ENCODE data around the gene PLEKHG3. TPM values are rescaled to one million over a fixed set of nuclear protein-coding genes. Genes with fewer than 3 reads are reported as not detected.
A peak's percentile ranks its signal among the peaks of the same experiment; 100 is the strongest.

The PLEKHG3 gene
- total RNA-seq, 3 donors from 2014 or later = 18.7 to 31.5 (median 30.3) TPM

DNA sequence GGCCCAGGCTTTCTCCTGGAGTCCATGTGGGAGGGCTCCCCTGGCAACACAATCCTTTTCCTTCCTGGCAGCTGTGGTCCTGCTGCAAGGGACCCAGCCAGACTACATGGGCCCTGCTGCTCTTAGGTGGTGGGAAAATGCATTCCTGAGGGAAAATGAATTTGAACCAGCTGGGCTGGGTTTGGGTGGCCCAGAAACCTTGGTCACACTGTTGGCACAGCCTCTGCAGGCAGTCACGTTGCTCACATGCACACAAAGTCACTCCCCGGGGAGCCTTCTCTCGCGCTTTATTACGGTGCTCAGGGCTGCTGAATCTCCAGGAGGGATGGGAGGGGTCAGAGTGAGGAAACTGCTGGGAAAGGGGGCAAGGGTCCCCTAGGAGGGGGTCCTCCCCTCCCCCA is 17.2 kb downstream of the PLEKHG3 start:
- Histone ChIP-seq H3K4me1 (peaks cover 0 to 33% of the 10 kb centered on the region in 2 donors), H3K27me3 (no peaks in the 10 kb centered on the region), H3K27ac (peak overlapping the region; percentile 89 to 93), H3K9me3 (no peaks in the 10 kb centered on the region), H3K4me3 (peak overlapping the region in 1 of 3 donors; percentile 29), H3K36me3 (no peaks in the 10 kb centered on the region)
- TF ChIP-seq POLR2A (IDR thresholded peaks at IDR 0.05) = no peak
- DNase-seq (ENCODE audit: low spot score in 2 of 2) = peak; percentile 52 to 58
- intact Hi-C loops (cut with DNase I; ENCODE audit: low total_unique reads) = no loop called here

DNA sequence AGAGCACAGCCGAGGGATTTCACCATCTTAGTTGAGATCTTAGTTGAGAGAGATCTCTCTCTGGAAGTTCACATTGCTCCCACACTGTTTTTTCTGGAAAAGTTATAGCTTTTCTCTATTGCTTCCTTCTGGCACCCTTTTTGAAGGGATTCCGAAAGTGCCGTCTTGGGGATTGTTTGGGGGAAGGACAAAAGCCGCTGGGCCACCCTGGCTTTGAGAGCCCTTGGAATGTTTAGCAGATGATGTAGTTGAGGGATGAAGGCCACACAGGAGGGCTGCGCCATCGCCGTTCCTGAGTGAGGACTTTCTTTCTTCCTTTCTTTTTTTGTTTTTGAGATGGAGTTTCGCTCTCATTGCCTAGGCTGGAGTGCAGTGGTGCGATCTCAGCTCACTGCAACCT is 17.7 kb downstream of the PLEKHG3 start:
- no peaks in the 10 kb centered on the region for H3K27me3 ChIP-seq
- peak in 1 of 2 donors; percentile 41 for DNase-seq (ENCODE audit: low spot score in 2 of 2)
- no peaks in the 10 kb centered on the region for H3K9me3 ChIP-seq
- no peaks in the 10 kb centered on the region for H3K36me3 ChIP-seq
- intact Hi-C loops (cut with DNase I; ENCODE audit: low total_unique reads) = no loop called here
- peaks cover 0 to 31% of the 10 kb centered on the region in 2 donors for H3K4me1 ChIP-seq
- H3K4me3 ChIP-seq = peak overlapping the region in 1 of 3 donors; percentile 29
- TF ChIP-seq POLR2AphosphoS5 (IDR thresholded peaks at IDR 0.05) (no peak), POLR2A (IDR thresholded peaks at IDR 0.05) (no peak)
- TF ChIP-seq, protein P1, sequence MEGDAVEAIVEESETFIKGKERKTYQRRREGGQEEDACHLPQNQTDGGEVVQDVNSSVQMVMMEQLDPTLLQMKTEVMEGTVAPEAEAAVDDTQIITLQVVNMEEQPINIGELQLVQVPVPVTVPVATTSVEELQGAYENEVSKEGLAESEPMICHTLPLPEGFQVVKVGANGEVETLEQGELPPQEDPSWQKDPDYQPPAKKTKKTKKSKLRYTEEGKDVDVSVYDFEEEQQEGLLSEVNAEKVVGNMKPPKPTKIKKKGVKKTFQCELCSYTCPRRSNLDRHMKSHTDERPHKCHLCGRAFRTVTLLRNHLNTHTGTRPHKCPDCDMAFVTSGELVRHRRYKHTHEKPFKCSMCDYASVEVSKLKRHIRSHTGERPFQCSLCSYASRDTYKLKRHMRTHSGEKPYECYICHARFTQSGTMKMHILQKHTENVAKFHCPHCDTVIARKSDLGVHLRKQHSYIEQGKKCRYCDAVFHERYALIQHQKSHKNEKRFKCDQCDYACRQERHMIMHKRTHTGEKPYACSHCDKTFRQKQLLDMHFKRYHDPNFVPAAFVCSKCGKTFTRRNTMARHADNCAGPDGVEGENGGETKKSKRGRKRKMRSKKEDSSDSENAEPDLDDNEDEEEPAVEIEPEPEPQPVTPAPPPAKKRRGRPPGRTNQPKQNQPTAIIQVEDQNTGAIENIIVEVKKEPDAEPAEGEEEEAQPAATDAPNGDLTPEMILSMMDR (IDR thresholded peaks at IDR 0.05) = no peak
- H3K27ac ChIP-seq = peak overlapping the region; percentile 89 to 93

DNA sequence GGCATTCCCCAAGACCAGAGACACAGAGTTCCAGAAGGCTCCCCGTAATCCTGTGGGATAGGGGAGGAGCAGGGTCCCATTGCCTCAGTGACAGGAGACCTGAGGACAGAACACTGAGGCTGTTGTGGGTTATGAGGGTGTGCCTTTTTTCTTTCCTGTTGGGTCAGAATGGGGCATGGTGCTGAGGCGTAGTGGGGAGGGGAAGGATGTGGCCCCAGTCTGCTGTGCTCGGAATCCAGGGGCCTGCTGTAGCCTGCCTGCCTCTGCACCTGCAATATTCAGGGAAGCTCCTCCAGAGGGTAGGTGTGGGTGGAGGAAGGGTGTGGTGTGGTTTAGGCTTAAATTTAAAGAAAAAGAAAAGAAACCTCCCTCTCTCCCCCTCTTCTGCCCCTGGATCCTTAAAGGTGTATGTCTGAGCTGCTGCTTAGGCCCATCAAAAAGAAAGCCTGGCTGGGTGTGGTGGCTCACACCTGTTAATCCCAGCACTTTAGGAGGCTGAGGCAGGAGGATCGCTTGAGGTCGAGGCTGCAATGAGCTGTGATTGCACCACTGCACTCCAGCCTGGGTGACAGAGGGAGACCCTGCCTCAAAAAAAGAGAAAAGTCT is 18.7 kb downstream of the PLEKHG3 start:
- Histone ChIP-seq H3K27me3 (no peaks in the 10 kb centered on the region), H3K4me3 (no peak overlapping the region), H3K27ac (peak overlapping the region; percentile 89 to 93), H3K36me3 (no peaks in the 10 kb centered on the region), H3K4me1 (peaks cover 0 to 20% of the 10 kb centered on the region in 2 donors), H3K9me3 (no peaks in the 10 kb centered on the region)
- TF ChIP-seq POLR2A (IDR thresholded peaks at IDR 0.05) (no peak), POLR2AphosphoS5 (IDR thresholded peaks at IDR 0.05) (no peak)
- TF ChIP-seq, protein P1 (IDR thresholded peaks at IDR 0.05) = no peak
- DNase-seq (ENCODE audit: low spot score in 2 of 2) = no peak
- intact Hi-C loops (cut with DNase I; ENCODE audit: low total_unique reads) = no loop called here

DNA sequence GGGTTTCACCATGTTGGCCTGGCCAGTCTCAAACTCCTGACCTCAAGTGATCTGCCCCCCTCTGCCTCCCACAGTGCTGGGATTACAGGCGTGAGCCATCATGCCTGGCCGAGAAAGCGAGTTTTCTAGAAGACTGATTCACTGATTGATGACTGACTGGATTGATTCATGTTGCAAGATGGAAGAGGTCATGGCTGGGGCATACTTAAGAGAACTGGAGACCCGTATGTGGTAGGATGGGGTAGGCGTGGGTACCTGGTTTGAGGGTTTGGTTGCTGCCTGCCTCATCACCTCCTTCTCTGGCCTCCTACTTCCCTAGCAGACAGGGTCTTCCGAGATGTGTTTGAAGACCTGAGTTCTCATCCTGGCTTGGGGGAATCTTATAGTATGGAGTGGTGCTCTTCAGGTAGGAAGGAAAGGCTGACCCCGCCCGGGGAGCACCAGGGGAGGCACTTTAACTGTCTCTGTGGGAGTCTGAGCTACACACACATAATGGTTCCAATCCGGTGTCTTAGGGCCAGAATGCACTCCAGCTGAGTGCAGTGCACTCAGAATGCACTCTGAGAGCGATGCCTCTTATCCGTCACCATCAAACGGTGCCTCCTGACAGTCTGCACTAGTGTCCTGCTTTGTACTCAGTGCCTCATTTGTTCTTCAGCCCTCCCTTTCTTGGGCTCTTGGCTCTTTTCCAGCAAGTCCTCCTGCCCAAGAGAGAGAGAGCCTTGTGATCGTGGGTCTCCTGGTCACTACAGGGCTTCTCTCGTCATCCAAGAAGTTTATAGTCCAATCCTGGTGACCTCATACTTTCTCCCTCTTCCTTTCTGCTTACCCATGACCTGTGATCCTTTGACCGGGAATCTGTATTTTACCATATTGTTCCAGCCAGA is 19.7 kb downstream of the PLEKHG3 start:
- intact Hi-C loops (cut with DNase I; ENCODE audit: low total_unique reads) = no loop called here
- H3K27ac ChIP-seq = peak overlapping the region in 1 of 2 donors; percentile 40
- DNase-seq (ENCODE audit: low spot score in 2 of 2) = no peak

DNA sequence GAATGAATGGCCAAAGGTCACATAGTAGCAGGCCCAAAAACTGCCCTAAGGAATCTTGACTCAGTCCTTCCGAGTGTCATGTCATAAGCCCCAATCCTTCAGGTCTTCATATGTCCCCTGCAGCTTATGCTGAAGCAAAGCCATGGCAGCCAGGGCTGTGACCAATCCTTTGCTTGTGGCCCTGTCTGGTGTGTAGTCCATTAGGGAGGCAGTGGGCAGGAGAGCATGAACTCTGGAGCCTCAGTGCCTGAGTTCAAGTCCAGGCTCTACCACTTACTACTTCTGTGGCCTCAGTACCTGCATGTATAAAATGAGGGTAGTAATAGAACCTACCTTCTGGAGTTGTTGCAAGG is 20.3 kb downstream of the PLEKHG3 start:
- Histone ChIP-seq H3K4me3 (no peak overlapping the region), H3K27me3 (no peaks in the 10 kb centered on the region), H3K27ac (peak overlapping the region in 1 of 2 donors; percentile 40), H3K36me3 (no peaks in the 10 kb centered on the region), H3K4me1 (peaks cover 0 to 14% of the 10 kb centered on the region in 2 donors), H3K9me3 (no peaks in the 10 kb centered on the region)
- DNase-seq (ENCODE audit: low spot score in 2 of 2) = no peak
- intact Hi-C loops (cut with DNase I; ENCODE audit: low total_unique reads) = no loop called here
- TF ChIP-seq POLR2AphosphoS5 (IDR thresholded peaks at IDR 0.05) = no peak

More for the DNA sequence above, 19.7 kb downstream of the PLEKHG3 start:
- H3K4me1 ChIP-seq = peaks cover 0 to 14% of the 10 kb centered on the region in 2 donors
- H3K4me3 ChIP-seq = no peak overlapping the region
- no peaks in the 10 kb centered on the region for H3K9me3 ChIP-seq
- no peaks in the 10 kb centered on the region for H3K27me3 ChIP-seq
- no peak for TF ChIP-seq POLR2AphosphoS5 (IDR thresholded peaks at IDR 0.05)
- no peak for TF ChIP-seq POLR2A (IDR thresholded peaks at IDR 0.05)
- TF ChIP-seq, protein P1 (IDR thresholded peaks at IDR 0.05) = no peak
- H3K36me3 ChIP-seq = no peaks in the 10 kb centered on the region

DNA sequence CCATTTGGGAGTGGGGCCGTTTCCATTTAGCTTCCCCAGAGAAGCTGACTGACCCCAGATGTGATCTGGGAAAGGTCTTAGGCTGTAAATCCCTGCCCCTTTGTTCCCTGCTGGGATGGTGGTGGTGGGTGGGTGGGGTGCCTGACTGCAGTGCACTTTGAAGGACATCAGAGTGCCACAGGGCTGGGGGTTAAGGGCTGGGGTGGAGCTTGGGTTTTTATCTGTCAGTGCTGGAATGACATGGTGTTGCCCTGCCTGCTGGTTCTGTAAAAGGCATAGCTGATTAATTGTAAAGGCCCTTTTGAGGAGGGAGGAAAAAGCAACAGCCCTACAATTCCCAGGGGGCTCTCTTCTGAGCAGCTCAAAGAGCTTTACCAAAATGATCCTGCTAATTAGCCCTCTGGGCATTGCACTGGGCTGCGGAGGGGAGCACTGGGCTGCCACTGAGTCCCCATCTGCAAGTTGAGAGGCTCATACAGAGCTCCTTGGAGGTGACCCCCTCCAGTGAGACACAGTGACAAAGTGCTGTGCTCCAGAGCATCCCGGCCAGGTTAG is 21.1 kb downstream of the PLEKHG3 start:
- TF ChIP-seq POLR2AphosphoS5 (IDR thresholded peaks at IDR 0.05) = no peak
- TF ChIP-seq, protein P1 (IDR thresholded peaks at IDR 0.05) = no peak
- TF ChIP-seq POLR2A (IDR thresholded peaks at IDR 0.05) = no peak
- peak overlapping the region in 1 of 2 donors; percentile 40 for H3K27ac ChIP-seq
- no peak overlapping the region for H3K4me3 ChIP-seq
- H3K36me3 ChIP-seq = no peaks in the 10 kb centered on the region
- H3K9me3 ChIP-seq = no peaks in the 10 kb centered on the region
- no peaks in the 10 kb centered on the region for H3K27me3 ChIP-seq
- intact Hi-C loops (cut with DNase I; ENCODE audit: low total_unique reads) = no loop called here
- no peak for DNase-seq (ENCODE audit: low spot score in 2 of 2)
- peaks cover 0 to 14% of the 10 kb centered on the region in 2 donors for H3K4me1 ChIP-seq
